Measurements from ENCODE around the gene ADD3. TPM values are rescaled to one million over a fixed set of nuclear protein-coding genes. Genes with fewer than 3 reads are reported as not detected.

The ADD3 gene
- total RNA-seq, 2 experiments from 2014 or later = 44.0 to 52.5 TPM

GRCh38 chr10:110176141-110177030 lies 168.6 kb downstream of the ADD3 start:
- Mint-ChIP-seq H3K27ac (peak overlapping the region; percentile 25), H3K4me1 (peaks cover 4% of the 10 kb centered on the region), H3K4me3 (no peak overlapping the region), H3K27me3 (peaks cover 76% of the 10 kb centered on the region), H3K36me3 (no peaks in the 10 kb centered on the region), H3K9me3 (no peaks in the 10 kb centered on the region)
- DNase-seq = no peak

DNA sequence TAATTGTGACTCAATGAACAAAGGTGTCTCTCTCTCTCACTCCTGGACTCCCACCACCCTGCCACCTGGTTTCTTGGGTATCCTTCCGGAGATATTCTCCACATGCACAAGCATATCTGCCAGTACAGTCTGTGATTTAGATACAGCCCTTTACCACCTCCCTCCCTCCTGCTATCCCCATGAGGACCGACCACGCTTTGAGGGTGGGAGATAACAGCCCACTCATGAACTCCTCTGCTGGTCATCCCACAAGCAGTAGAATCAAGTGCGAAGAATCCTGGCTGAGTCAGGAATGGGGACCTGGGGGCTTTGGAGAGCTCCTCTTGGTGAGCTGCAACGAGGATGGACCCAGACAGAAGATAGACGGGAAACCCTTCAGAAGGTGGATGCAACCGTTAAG lies 171.4 kb downstream of the ADD3 start:
- H3K27ac Mint-ChIP-seq = no peak overlapping the region
- H3K27me3 Mint-ChIP-seq = peaks cover 50% of the 10 kb centered on the region
- H3K4me1 Mint-ChIP-seq = peaks cover 4% of the 10 kb centered on the region
- H3K4me3 Mint-ChIP-seq = no peak overlapping the region
- no peaks in the 10 kb centered on the region for H3K9me3 Mint-ChIP-seq
- no peak for DNase-seq
- H3K36me3 Mint-ChIP-seq = no peaks in the 10 kb centered on the region

- peaks cover 28% of the 10 kb centered on the region for H3K27me3 Mint-ChIP-seq
These were observed 173.7 kb downstream of the ADD3 start for GRCh38 chr10:110181451-110181850.

DNA sequence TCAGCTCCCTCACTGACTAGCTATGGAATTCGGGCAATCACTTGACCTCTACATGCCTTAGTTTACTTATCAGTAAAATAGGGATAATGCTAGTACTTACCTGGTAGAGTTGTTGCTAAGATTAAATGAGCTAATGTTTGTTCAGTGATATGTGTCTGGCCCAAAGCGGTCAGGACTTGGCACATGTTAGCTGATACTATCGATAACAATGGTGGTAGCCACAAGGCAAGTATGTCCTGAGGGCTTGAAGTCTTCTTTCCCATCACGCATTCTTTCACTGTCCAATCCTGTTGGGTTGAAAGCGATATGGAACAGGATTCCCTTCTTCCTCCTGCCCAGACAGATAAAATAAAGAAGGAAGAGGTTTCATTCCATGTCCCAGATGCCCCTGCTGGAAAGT lies 174.1 kb downstream of the ADD3 start:
- H3K9me3 Mint-ChIP-seq = no peaks in the 10 kb centered on the region
- no peaks in the 10 kb centered on the region for H3K4me1 Mint-ChIP-seq
- DNase-seq = no peak
- no peaks in the 10 kb centered on the region for H3K36me3 Mint-ChIP-seq
- no peak overlapping the region for H3K27ac Mint-ChIP-seq
- H3K27me3 Mint-ChIP-seq = peaks cover 30% of the 10 kb centered on the region
- no peak overlapping the region for H3K4me3 Mint-ChIP-seq

More at GRCh38 chr10:110181451-110181850, 173.7 kb downstream of the ADD3 start:
- Mint-ChIP-seq H3K27ac (no peak overlapping the region), H3K4me1 (peaks cover under 1% of the 10 kb centered on the region), H3K9me3 (no peaks in the 10 kb centered on the region), H3K36me3 (no peaks in the 10 kb centered on the region), H3K4me3 (no peak overlapping the region)
- no peak for DNase-seq

DNA sequence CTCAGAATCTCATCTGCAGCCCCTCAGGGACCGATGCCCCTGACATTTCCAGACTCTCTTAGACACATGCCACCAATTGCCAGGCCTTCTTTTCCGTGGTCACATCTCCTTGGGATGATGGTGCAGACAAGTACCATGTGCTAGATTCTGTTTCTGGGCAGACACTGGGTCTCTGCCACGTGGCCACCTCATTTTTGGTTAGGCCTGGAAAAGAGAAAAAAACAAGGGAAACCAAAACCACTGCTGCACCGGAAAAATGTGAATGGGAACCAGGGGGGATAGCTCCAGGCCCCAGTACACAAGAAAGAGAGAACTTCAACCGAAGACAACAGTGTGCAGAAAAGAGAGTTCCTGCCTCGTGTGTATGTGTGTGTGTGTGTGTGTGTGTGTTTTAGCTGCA lies 176.6 kb downstream of the ADD3 start:
- no peaks in the 10 kb centered on the region for H3K9me3 Mint-ChIP-seq
- no peaks in the 10 kb centered on the region for H3K4me1 Mint-ChIP-seq
- no peak for DNase-seq

More for the DNA sequence above, 176.6 kb downstream of the ADD3 start:
- Mint-ChIP-seq H3K27me3 (peaks cover 14% of the 10 kb centered on the region), H3K36me3 (no peaks in the 10 kb centered on the region), H3K27ac (no peak overlapping the region), H3K4me3 (no peak overlapping the region)

Other genes with a start within 250 kb of the ADD3 start
- 10 to 100 TPM; 90.2 to 96.5 TPM for gene XPNPEP1, start 84.5 kb upstream of the ADD3 start, total RNA-seq
- 10 to 100 TPM; 24.4 to 26.7 TPM for gene MXI1, start 199.6 kb downstream of the ADD3 start, total RNA-seq

Data from activated naive CD8-positive, alpha-beta T cell treated with anti-CD3 and anti-CD28 coated beads for 36 hours (primary cell).